Astrocyte (in vitro differentiated cells and primary cell): ENCODE data around the gene ICAM5. TPM values are rescaled to one million over a fixed set of nuclear protein-coding genes. Genes with fewer than 3 reads are reported as not detected.

ENCODE experiments used
- DNase-seq: peaks from one replicate; pipeline ENCODE4 v3.0.0-alpha.2; 2010; ENCODE audit warnings: low read depth
- FAIRE-seq: peaks from 2 replicates; lab custom pipeline; 2011; peaks lifted over from hg19 to GRCh38; lab: Jason Lieb, UNC
- H2AFZ ChIP-seq: 2 replicates; pipeline ENCODE4 v1.6.0; 2012; ENCODE audit warnings: low read depth, low read length, inconsistent platforms
- H3K27ac ChIP-seq: 2 replicates; pipeline ENCODE4 v1.5.1; 2011; ENCODE audit warnings: low read depth, low read length, inconsistent platforms
- H3K27me3 ChIP-seq: 2 replicates; pipeline ENCODE4 v1.6.0; 2011; ENCODE audit warnings: low read length, inconsistent platforms; ENCODE audit not compliant: insufficient read depth
- H3K36me3 ChIP-seq: 2 replicates; pipeline ENCODE4 v1.5.1; 2011; ENCODE audit warnings: low read length, inconsistent platforms; ENCODE audit not compliant: insufficient read depth
- H3K4me1 ChIP-seq: 2 replicates; pipeline ENCODE4 v1.5.1; 2011; ENCODE audit warnings: low read length, inconsistent platforms; ENCODE audit not compliant: insufficient read depth
- H3K4me2 ChIP-seq: 2 replicates; pipeline ENCODE4 v1.6.0; 2012; ENCODE audit warnings: low read length, inconsistent platforms
- H3K4me3 ChIP-seq: 2 replicates; pipeline ENCODE4 v1.5.1; 2011; ENCODE audit warnings: low read depth, mild to moderate bottlenecking, low read length, inconsistent platforms; ENCODE audit not compliant: insufficient read depth
- H3K79me2 ChIP-seq: 2 replicates; pipeline ENCODE4 v1.6.0; 2012; ENCODE audit warnings: mild to moderate bottlenecking, low read length, inconsistent platforms; ENCODE audit not compliant: insufficient read depth
- H3K9ac ChIP-seq: 2 replicates; pipeline ENCODE4 v1.6.0; 2012; ENCODE audit warnings: mild to moderate bottlenecking, low read length, inconsistent platforms
- H3K9me3 ChIP-seq: 2 replicates; pipeline ENCODE4 v1.5.1; 2012; ENCODE audit warnings: low read depth, mild to moderate bottlenecking, low read length, inconsistent platforms; ENCODE audit not compliant: insufficient read depth
- H4K20me1 ChIP-seq: 2 replicates; pipeline ENCODE4 v1.6.0; 2012; ENCODE audit warnings: low read length, inconsistent platforms; ENCODE audit not compliant: insufficient read depth
- H3K27ac Mint-ChIP-seq: one replicate; pipeline ENCODE4 v1.8.0; 2021; ENCODE audit warnings: mild to moderate bottlenecking, mixed read lengths; ENCODE audit not compliant: unreplicated experiment
- H3K27me3 Mint-ChIP-seq: one replicate; pipeline ENCODE4 v1.8.0; 2021; ENCODE audit warnings: low read depth, mixed read lengths; ENCODE audit not compliant: unreplicated experiment
- H3K36me3 Mint-ChIP-seq: one replicate; pipeline ENCODE4 v1.8.0; 2021; ENCODE audit warnings: low read depth, mixed read lengths; ENCODE audit not compliant: unreplicated experiment
- H3K4me1 Mint-ChIP-seq: one replicate; pipeline ENCODE4 v1.8.0; 2021; ENCODE audit warnings: low read depth, mixed read lengths; ENCODE audit not compliant: unreplicated experiment
- H3K4me3 Mint-ChIP-seq: one replicate; pipeline ENCODE4 v1.8.0; 2021; ENCODE audit warnings: mild to moderate bottlenecking, moderate library complexity, mixed read lengths; ENCODE audit not compliant: unreplicated experiment
- H3K9me3 Mint-ChIP-seq: one replicate; pipeline ENCODE4 v1.8.0; 2021; ENCODE audit warnings: mild to moderate bottlenecking, mixed read lengths; ENCODE audit not compliant: unreplicated experiment
- EZH2 ChIP-seq: IDR thresholded peaks from 2 replicates; pipeline ENCODE4 v1.6.1; 2012; ENCODE audit warnings: mild to moderate bottlenecking, low read length, inconsistent platforms; ENCODE audit not compliant: insufficient read depth
- total RNA-seq: library from RNA; stranded (reverse); gene quantifications from 2 replicates; pipeline ENCODE4 v1.2.1, GENCODE V29; 2021
- TF ChIP-seq, protein P1 (sequence below): IDR thresholded peaks from 2 replicates; pipeline ENCODE4 v1.5.1; 2011; ENCODE audit warnings: low read depth, mild to moderate bottlenecking, inconsistent platforms, low read length, moderate library complexity; ENCODE audit not compliant: insufficient read depth

The ICAM5 gene
- total RNA-seq, 1 donor from 2014 or later, result 0.07 TPM

DNA sequence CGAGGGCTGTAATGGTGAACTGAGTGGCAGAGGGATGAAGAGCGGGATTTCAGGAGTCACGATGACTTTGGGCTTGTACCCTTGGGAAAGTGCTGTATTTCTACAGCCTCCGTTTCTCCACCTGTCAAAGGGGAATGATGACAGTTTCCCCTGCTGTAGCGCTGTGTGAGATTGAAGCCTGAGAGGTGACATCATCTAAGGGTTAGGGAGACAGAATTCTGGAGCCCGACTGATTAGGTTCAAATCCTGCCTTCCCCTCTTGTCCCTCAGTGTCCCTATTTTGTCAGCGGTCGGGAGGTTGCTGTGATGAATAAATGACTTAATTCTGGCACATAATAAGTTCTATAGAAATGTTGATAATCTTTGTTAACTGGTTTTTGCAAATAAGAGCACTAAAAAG lies 37.0 kb upstream of the ICAM5 start:
- H3K9me3 ChIP-seq, result no peaks in the 10 kb centered on the region
- Mint-ChIP-seq H3K4me1 (no peaks in the 10 kb centered on the region), H3K36me3 (peaks cover 21% of the 10 kb centered on the region), H3K9me3 (no peaks in the 10 kb centered on the region), H3K27ac (peak overlapping the region; percentile 86), H3K27me3 (no peaks in the 10 kb centered on the region), H3K4me3 (peak overlapping the region; percentile 97)
- H2AFZ ChIP-seq, result peak overlapping the region; percentile 94
- peak overlapping the region; percentile 91 for H3K4me3 ChIP-seq
- H3K79me2 ChIP-seq, result peaks cover 23% of the 10 kb centered on the region
- H4K20me1 ChIP-seq, result peaks cover 8% of the 10 kb centered on the region
- peak overlapping the region; percentile 96 for H3K4me2 ChIP-seq
- H3K4me1 ChIP-seq, result peaks cover 9% of the 10 kb centered on the region
- H3K36me3 ChIP-seq, result peaks cover 13% of the 10 kb centered on the region
- no peaks in the 10 kb centered on the region for H3K27me3 ChIP-seq
- H3K9ac ChIP-seq, result peak overlapping the region; percentile 89
- no peak for FAIRE-seq
- H3K27ac ChIP-seq, result peak overlapping the region; percentile 75
- no peak for TF ChIP-seq EZH2
- TF ChIP-seq, protein P1, sequence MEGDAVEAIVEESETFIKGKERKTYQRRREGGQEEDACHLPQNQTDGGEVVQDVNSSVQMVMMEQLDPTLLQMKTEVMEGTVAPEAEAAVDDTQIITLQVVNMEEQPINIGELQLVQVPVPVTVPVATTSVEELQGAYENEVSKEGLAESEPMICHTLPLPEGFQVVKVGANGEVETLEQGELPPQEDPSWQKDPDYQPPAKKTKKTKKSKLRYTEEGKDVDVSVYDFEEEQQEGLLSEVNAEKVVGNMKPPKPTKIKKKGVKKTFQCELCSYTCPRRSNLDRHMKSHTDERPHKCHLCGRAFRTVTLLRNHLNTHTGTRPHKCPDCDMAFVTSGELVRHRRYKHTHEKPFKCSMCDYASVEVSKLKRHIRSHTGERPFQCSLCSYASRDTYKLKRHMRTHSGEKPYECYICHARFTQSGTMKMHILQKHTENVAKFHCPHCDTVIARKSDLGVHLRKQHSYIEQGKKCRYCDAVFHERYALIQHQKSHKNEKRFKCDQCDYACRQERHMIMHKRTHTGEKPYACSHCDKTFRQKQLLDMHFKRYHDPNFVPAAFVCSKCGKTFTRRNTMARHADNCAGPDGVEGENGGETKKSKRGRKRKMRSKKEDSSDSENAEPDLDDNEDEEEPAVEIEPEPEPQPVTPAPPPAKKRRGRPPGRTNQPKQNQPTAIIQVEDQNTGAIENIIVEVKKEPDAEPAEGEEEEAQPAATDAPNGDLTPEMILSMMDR, result no peak
- DNase-seq, result no peak

DNA sequence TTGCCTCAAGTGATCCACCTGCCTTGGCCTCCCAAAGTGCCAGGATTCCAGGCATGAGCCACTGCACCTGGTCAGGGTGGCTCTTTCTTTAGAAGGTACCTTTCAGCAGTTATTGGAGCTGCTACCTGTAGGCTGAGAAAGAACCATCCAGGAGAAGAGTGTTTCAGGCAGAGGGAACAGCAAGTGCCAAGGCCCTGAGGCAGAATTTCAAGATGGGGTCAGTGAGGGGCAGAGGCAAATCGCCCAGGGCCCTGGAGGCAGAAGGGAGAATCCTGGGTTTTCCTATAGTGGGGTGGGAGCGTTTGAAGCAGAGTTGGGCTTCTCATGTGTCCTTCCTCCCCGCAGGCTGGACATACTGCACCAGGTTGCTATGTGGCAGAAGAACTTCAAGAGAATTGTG lies 35.5 kb upstream of the ICAM5 start:
- H3K4me3 ChIP-seq, result no peak overlapping the region
- no peak overlapping the region for H3K9ac ChIP-seq
- H3K27me3 ChIP-seq, result no peaks in the 10 kb centered on the region
- H3K27ac ChIP-seq, result no peak overlapping the region
- Mint-ChIP-seq H3K4me3 (no peak overlapping the region), H3K9me3 (no peaks in the 10 kb centered on the region), H3K4me1 (no peaks in the 10 kb centered on the region), H3K27me3 (no peaks in the 10 kb centered on the region), H3K36me3 (peaks cover 29% of the 10 kb centered on the region), H3K27ac (no peak overlapping the region)
- no peak for TF ChIP-seq EZH2
- TF ChIP-seq, protein P1, result no peak
- peaks cover 14% of the 10 kb centered on the region for H4K20me1 ChIP-seq
- H2AFZ ChIP-seq, result no peak overlapping the region
- DNase-seq, result no peak
- H3K4me2 ChIP-seq, result no peak overlapping the region
- H3K36me3 ChIP-seq, result peaks cover 14% of the 10 kb centered on the region
- peaks cover 23% of the 10 kb centered on the region for H3K79me2 ChIP-seq
- peaks cover 11% of the 10 kb centered on the region for H3K4me1 ChIP-seq
- FAIRE-seq, result no peak
- no peaks in the 10 kb centered on the region for H3K9me3 ChIP-seq

DNA sequence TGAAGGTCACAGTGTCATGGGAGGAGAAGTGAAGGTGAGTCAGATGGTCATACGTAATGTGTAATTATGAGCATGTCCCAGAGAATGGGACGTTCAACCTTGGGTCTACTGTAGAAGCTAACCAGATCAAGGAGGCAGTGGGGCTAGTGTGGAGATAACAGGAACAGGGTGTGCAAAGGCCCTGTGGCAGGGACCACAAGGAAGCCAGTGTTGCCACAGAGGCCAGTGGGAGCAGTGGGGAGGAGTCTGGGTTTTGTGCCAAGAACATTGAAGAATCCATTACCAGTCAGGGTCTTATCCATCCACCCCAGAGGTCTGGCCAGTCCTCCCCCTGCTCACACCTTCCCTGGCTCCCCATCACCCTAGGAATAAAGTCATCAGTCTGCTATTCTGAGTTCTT lies 34.4 kb upstream of the ICAM5 start:
- Histone ChIP-seq H3K9me3 (no peaks in the 10 kb centered on the region), H3K4me2 (no peak overlapping the region), H3K4me3 (no peak overlapping the region), H4K20me1 (peaks cover 14% of the 10 kb centered on the region), H3K27ac (no peak overlapping the region), H3K4me1 (peaks cover 20% of the 10 kb centered on the region), H3K9ac (no peak overlapping the region), H3K36me3 (peaks cover 14% of the 10 kb centered on the region), H2AFZ (no peak overlapping the region), H3K27me3 (no peaks in the 10 kb centered on the region), H3K79me2 (peaks cover 23% of the 10 kb centered on the region)
- Mint-ChIP-seq H3K9me3 (no peaks in the 10 kb centered on the region), H3K27ac (no peak overlapping the region), H3K36me3 (peaks cover 31% of the 10 kb centered on the region), H3K27me3 (no peaks in the 10 kb centered on the region), H3K4me3 (peak overlapping the region; percentile 2), H3K4me1 (peaks cover 4% of the 10 kb centered on the region)
- DNase-seq (no peak), FAIRE-seq (no peak)
- TF ChIP-seq EZH2, result no peak
- TF ChIP-seq, protein P1, result no peak
